HG03575 (cell line): ENCODE measurements around the gene ABCB8.

ENCODE experiments used
- ATAC-seq: cut with Tn5 transposase; IDR thresholded peaks from one replicate; pipeline ENCODE4 v1.9.1; 2021; ENCODE audit not compliant: unreplicated experiment, insufficient number of reproducible peaks, low FRiP score; ENCODE audit errors: extremely low read depth

ABCB8 gene

GRCh38 chr7:151062399-151063211 lies 34.4 kb downstream of the ABCB8 start:
- ATAC-seq, result no peak

- no peak for ATAC-seq
Observed at GRCh38 chr7:151063212-151063561, 34.9 kb downstream of the ABCB8 start.

GRCh38 chr7:151064454-151064853 lies 36.2 kb downstream of the ABCB8 start:
- no peak for ATAC-seq

- no peak for ATAC-seq
Observed at GRCh38 chr7:151064993-151065392, 36.7 kb downstream of the ABCB8 start.

GRCh38 chr7:151065516-151065915 lies 37.3 kb downstream of the ABCB8 start:
- ATAC-seq, result no peak

- ATAC-seq, result no peak
Observed at GRCh38 chr7:151066273-151066974, 38.2 kb downstream of the ABCB8 start.

GRCh38 chr7:151068069-151068773 lies 40.0 kb downstream of the ABCB8 start:
- no peak for ATAC-seq

GRCh38 chr7:151069841-151070573 lies 41.8 kb downstream of the ABCB8 start:
- ATAC-seq, result no peak

- no peak for ATAC-seq
Observed at GRCh38 chr7:151070574-151070960, 42.3 kb downstream of the ABCB8 start.

- no peak for ATAC-seq
Observed at GRCh38 chr7:151071032-151071866, 43.0 kb downstream of the ABCB8 start.

- no peak for ATAC-seq
Observed at GRCh38 chr7:151073990-151074389, 45.7 kb downstream of the ABCB8 start.

- ATAC-seq, result no peak
Observed at GRCh38 chr7:151074817-151075661, 46.8 kb downstream of the ABCB8 start.

- no peak for ATAC-seq
Observed at GRCh38 chr7:151075662-151075971, 47.4 kb downstream of the ABCB8 start.

- no peak for ATAC-seq
Observed at GRCh38 chr7:151075978-151076426, 47.8 kb downstream of the ABCB8 start.

- ATAC-seq, result no peak
Observed at GRCh38 chr7:151076863-151077704, 48.8 kb downstream of the ABCB8 start.

GRCh38 chr7:151077705-151078232 lies 49.5 kb downstream of the ABCB8 start:
- ATAC-seq, result no peak
